Daoy (cell line): ENCODE measurements around the gene NAA38. TPM values are rescaled to one million over a fixed set of nuclear protein-coding genes. Genes with fewer than 3 reads are reported as not detected.
A peak's percentile ranks its signal among the peaks of the same experiment; 100 is the strongest.

ENCODE experiments used
- DNase-seq: peaks from one replicate; pipeline ENCODE4 v3.0.0-alpha.2; 2015; ENCODE audit warnings: low read depth
- total RNA-seq: library from RNA; depleted of rRNA; stranded (reverse); fragments of >200 nt; shearing (Covaris generic); gene quantifications from 2 replicates; pipeline ENCODE4 v1.2.3, GENCODE V29; 2014; rRNA removed

Gene NAA38
- 99.2 and 136 TPM in 2 replicates for total RNA-seq

GRCh38 chr17:7856811-7857712 lies at the start of gene NAA38:
NAA38 (minus strand) TSS chr17:7857559; CDS start chr17:7857463, 96 bp downstream.
- peak; percentile 96 for DNase-seq

- no peak for DNase-seq
These were observed 46.1 kb upstream of the NAA38 start for GRCh38 chr17:7903154-7904103.

- DNase-seq, result peak; percentile 27
These were observed 40.4 kb upstream of the NAA38 start for GRCh38 chr17:7897773-7898172.

- no peak for DNase-seq
These were observed 39.7 kb upstream of the NAA38 start for GRCh38 chr17:7897090-7897489.

- no peak for DNase-seq
These were observed 37.5 kb upstream of the NAA38 start for GRCh38 chr17:7894866-7895265.

GRCh38 chr17:7894226-7894625 lies 36.9 kb upstream of the NAA38 start:
- DNase-seq, result no peak

- no peak for DNase-seq
These were observed 36.0 kb upstream of the NAA38 start for GRCh38 chr17:7893187-7893880.

GRCh38 chr17:7889166-7889955 lies 32.0 kb upstream of the NAA38 start:
- DNase-seq, result peak; percentile 88

- no peak for DNase-seq
These were observed 31.0 kb upstream of the NAA38 start, which contains the start of gene CHD3 for GRCh38 chr17:7888184-7888920. CHD3 (plus strand) TSS chr17:7888789; CDS start chr17:7889001, 212 bp downstream.

- DNase-seq, result peak; percentile 95
These were observed 30.3 kb upstream of the NAA38 start for GRCh38 chr17:7887482-7888183.

GRCh38 chr17:7887038-7887481 lies 29.7 kb upstream of the NAA38 start:
- DNase-seq, result no peak

GRCh38 chr17:7886227-7887037 lies 29.1 kb upstream of the NAA38 start:
- DNase-seq, result peak; percentile 34

- peak; percentile 51 for DNase-seq
These were observed 28.2 kb upstream of the NAA38 start for GRCh38 chr17:7885367-7886226.

GRCh38 chr17:7884581-7885366 lies 27.4 kb upstream of the NAA38 start:
- DNase-seq, result peak; percentile 19

- no peak for DNase-seq
These were observed 26.5 kb upstream of the NAA38 start for GRCh38 chr17:7883781-7884386.

GRCh38 chr17:7882629-7883028 lies 25.3 kb upstream of the NAA38 start:
- no peak for DNase-seq
